LNCaP clone FGC (cell line): ENCODE data around the gene RET.

Experiments
- DNase-seq: peaks from one replicate; pipeline ENCODE4 v3.0.0-alpha.2; 2011; ENCODE audit warnings: low read depth
- H3K4me3 ChIP-seq: 2 replicates; pipeline ENCODE4 v1.5.1; 2011; ENCODE audit warnings: mild to moderate bottlenecking, low read depth, low read length, control low read depth
- TF ChIP-seq, protein P1 (sequence below): IDR thresholded peaks from 2 replicates; pipeline ENCODE4 v1.5.1; 2012; ENCODE audit warnings: mild to moderate bottlenecking; ENCODE audit not compliant: control insufficient read depth, insufficient read depth; ENCODE audit errors: extremely low read depth

RET gene

GRCh38 chr10:43121444-43121843 is 44.6 kb downstream of the RET start:
- H3K4me3 ChIP-seq = no peak overlapping the region
- TF ChIP-seq, protein P1, sequence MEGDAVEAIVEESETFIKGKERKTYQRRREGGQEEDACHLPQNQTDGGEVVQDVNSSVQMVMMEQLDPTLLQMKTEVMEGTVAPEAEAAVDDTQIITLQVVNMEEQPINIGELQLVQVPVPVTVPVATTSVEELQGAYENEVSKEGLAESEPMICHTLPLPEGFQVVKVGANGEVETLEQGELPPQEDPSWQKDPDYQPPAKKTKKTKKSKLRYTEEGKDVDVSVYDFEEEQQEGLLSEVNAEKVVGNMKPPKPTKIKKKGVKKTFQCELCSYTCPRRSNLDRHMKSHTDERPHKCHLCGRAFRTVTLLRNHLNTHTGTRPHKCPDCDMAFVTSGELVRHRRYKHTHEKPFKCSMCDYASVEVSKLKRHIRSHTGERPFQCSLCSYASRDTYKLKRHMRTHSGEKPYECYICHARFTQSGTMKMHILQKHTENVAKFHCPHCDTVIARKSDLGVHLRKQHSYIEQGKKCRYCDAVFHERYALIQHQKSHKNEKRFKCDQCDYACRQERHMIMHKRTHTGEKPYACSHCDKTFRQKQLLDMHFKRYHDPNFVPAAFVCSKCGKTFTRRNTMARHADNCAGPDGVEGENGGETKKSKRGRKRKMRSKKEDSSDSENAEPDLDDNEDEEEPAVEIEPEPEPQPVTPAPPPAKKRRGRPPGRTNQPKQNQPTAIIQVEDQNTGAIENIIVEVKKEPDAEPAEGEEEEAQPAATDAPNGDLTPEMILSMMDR = no peak
- DNase-seq = no peak

GRCh38 chr10:43122096-43122495 is 45.2 kb downstream of the RET start:
- TF ChIP-seq, protein P1 = no peak
- no peak for DNase-seq
- H3K4me3 ChIP-seq = no peak overlapping the region

DNA sequence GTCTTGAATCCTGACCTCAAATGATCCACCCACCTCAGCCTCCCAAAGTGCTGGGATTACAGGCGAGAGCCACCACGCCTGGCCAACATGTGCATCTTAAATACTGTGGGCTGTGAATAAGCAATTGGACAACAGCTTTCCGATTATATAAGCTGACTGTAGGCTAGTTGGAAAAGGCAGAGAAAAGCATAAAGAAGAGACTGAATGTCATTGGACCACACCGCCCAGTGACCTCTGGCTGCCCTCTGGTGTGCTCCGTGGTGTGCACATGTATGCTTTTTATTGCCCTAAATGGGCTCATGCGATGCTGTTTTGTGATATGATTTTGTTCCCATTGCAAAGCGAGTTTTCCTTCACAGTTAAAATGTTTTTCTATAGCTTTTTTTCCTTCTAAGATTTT is 46.0 kb downstream of the RET start:
- no peak for DNase-seq
- no peak overlapping the region for H3K4me3 ChIP-seq
- TF ChIP-seq, protein P1 = no peak

GRCh38 chr10:43123361-43124093 is 46.7 kb downstream of the RET start:
- no peak for DNase-seq
- TF ChIP-seq, protein P1 = no peak
- no peak overlapping the region for H3K4me3 ChIP-seq

DNA sequence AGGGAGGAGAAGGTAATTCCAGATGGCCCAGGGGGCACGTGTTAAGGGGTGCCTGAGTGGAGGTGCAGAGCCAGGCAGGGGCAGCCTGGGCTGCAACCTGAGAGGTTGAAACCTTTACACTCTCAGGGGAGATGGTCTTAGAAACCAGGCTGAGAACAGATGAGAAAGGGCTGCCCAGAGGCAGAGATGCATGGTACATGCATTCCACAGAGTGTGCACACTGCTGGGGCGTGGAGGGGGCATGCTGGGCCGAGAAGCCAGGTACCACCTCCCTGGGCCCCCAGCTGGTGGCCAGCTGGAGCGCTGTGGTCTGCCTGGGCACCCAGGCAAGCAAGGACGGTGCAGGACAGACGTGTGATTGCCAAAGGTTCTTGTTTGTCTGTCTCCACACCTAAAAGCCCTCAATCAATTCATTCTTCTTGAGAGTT is 47.2 kb downstream of the RET start:
- no peak for DNase-seq
- TF ChIP-seq, protein P1 = no peak

GRCh38 chr10:43124574-43125273 is 47.9 kb downstream of the RET start:
- TF ChIP-seq, protein P1 = no peak
- no peak for DNase-seq
- no peak overlapping the region for H3K4me3 ChIP-seq

More for the DNA sequence above, 47.2 kb downstream of the RET start:
- no peak overlapping the region for H3K4me3 ChIP-seq

GRCh38 chr10:43125274-43125845 is 48.5 kb downstream of the RET start:
- no peak overlapping the region for H3K4me3 ChIP-seq

More at GRCh38 chr10:43125274-43125845, 48.5 kb downstream of the RET start:
- TF ChIP-seq, protein P1 = no peak
- DNase-seq = no peak
